IgD-negative memory B cell (primary cell): ENCODE results near the gene TAOK1. TPM values are rescaled to one million over a fixed set of nuclear protein-coding genes. Genes with fewer than 3 reads are reported as not detected.
"Not testable (repeated sequence)": the region's sequence is repeated elsewhere in the genome, so short reads cannot be mapped to it uniquely, and the experiment has no call there.

Experiments
- H3K27ac Mint-ChIP-seq, 3 donors: one replicate each; pipeline ENCODE4 v1.8.0; 2020 to 2022; ENCODE audit warnings: mild to moderate bottlenecking in 3 of 3, mixed read lengths in 3 of 3, moderate library complexity in 1 of 3
- H3K27me3 Mint-ChIP-seq: one replicate; pipeline ENCODE4 v1.8.0; 2021; ENCODE audit warnings: mixed read lengths
- H3K36me3 Mint-ChIP-seq: one replicate; pipeline ENCODE4 v1.8.0; 2020; ENCODE audit warnings: mild to moderate bottlenecking, mixed read lengths
- H3K4me1 Mint-ChIP-seq, 3 donors: one replicate each; pipeline ENCODE4 v1.8.0; 2020 to 2022; ENCODE audit warnings: mixed read lengths in 3 of 3, mild to moderate bottlenecking in 1 of 3
- H3K4me3 Mint-ChIP-seq, 4 donors: one replicate each; pipeline ENCODE4 v1.8.0; 2020 to 2022; ENCODE audit warnings: mild to moderate bottlenecking in 4 of 4, mixed read lengths in 4 of 4, moderate library complexity in 3 of 4
- H3K9me3 Mint-ChIP-seq, 3 donors: one replicate each; pipeline ENCODE4 v1.8.0; 2020 to 2021; ENCODE audit warnings: mixed read lengths in 3 of 3, mild to moderate bottlenecking in 1 of 3
- polyA plus RNA-seq: library from polyadenylated mRNA; unstranded; fragments of 300-500 nt; fragmentation: Illumina TruSeq; gene quantifications from one replicate; pipeline ENCODE4 v1.2.3, GENCODE V29; 2021

TAOK1 gene
- polyA plus RNA-seq, 1 donor from 2014 or later = 4.0 TPM

DNA sequence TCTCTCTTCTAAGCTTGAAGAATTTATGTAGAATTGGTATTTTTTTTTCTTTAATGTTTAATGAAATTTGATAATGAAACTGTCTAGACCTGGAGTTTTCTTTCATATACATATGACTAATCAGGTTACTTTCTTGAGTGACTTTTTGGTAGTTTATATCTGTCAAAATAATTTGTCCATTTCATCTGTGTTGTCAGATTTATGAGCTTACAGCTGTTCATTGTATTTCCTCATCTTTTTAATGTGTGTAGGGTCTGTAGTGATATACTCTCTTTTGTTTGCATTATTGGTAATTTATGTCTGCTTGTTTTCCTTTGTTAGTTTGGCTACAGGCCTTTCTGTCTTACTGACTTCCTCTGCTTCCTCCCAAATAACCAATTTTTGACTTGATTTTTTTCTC is 55.7 kb downstream of the TAOK1 start:
- H3K9me3 Mint-ChIP-seq = no peaks in the 10 kb centered on the region
- H3K27ac Mint-ChIP-seq = peak overlapping the region in 2 of 3 donors; percentile 6 to 21
- H3K27me3 Mint-ChIP-seq = no peaks in the 10 kb centered on the region
- peak overlapping the region in 1 of 4 donors; percentile 34 for H3K4me3 Mint-ChIP-seq
- peaks cover 41 to 47% (median 41%) of the 10 kb centered on the region in 3 donors for H3K4me1 Mint-ChIP-seq
- H3K36me3 Mint-ChIP-seq = peaks cover 9% of the 10 kb centered on the region

DNA sequence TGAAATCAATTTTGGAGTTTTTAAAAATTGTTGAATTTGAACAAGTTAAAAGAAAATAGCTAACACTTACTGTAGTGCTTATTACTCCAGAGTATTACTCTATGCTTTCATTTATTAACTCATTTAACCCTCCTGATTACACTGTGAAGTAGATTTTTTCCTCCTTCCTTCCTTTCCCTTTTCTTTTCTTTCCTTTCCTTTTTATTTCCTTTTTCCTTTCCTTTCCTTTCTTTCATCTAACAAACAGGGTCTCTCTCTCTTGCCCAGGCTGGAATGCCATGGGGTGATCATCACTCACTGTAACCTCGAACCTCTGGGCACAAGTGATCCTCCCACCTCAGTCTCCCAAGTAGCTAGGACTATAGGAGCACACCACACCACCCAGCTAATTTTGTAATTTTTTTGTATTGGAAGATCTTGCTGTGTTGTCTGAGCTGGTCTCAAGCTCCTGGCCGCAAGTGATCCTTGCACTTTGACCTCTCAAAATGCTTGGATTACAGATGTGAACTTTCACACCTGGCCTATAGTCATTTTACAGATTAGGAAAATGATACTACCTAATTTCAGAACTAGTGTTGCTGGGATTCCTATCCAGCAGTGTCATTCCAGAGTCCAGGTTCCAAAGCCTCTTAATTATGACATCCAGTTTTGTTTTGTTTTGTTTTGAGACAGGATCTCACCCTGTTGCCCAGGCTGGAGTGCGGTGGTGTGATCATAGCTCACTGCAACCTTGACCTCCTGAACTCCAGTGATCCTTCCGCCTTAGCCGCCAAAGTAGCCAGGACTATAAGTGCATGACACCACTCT is 59.9 kb downstream of the TAOK1 start:
- H3K4me3 Mint-ChIP-seq = no peak overlapping the region
- H3K27ac Mint-ChIP-seq = peak overlapping the region in 2 of 3 donors; percentile 2 to 41
- peaks cover 14% of the 10 kb centered on the region for H3K36me3 Mint-ChIP-seq
- no peaks in the 10 kb centered on the region for H3K9me3 Mint-ChIP-seq
- peaks cover 22 to 31% (median 28%) of the 10 kb centered on the region in 3 donors for H3K4me1 Mint-ChIP-seq
- no peaks in the 10 kb centered on the region for H3K27me3 Mint-ChIP-seq

DNA sequence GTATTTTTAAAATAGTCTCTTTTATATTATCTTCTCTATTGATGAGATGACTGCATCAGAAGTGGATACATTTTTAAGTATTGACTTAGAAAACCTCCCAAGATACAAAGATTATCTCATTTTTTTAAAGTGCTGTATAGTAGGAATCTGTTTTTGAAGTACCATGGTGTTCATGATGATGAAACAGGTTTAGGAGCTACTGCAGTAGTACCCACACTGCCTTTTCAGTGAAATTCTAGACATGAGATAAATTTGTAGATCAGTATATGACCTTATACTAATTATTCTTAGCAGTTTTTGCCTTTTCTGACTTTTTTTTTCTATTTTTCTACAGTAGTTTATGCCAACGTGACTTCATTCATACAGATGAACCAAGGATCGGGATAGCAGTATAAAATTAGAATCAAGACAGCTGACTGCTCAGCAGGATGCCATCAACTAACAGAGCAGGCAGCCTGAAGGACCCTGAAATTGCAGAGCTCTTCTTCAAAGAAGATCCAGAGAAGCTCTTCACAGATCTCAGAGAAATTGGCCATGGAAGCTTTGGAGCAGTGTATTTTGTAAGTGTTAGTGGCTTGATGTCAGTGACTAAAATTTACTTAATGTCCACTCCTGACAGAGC is 61.1 kb downstream of the TAOK1 start:
- no peak overlapping the region for H3K4me3 Mint-ChIP-seq
- no peaks in the 10 kb centered on the region for H3K27me3 Mint-ChIP-seq
- peaks cover 19 to 28% (median 25%) of the 10 kb centered on the region in 3 donors for H3K4me1 Mint-ChIP-seq
- no peaks in the 10 kb centered on the region for H3K9me3 Mint-ChIP-seq
- H3K36me3 Mint-ChIP-seq = peaks cover 14% of the 10 kb centered on the region
- H3K27ac Mint-ChIP-seq = no peak overlapping the region

DNA sequence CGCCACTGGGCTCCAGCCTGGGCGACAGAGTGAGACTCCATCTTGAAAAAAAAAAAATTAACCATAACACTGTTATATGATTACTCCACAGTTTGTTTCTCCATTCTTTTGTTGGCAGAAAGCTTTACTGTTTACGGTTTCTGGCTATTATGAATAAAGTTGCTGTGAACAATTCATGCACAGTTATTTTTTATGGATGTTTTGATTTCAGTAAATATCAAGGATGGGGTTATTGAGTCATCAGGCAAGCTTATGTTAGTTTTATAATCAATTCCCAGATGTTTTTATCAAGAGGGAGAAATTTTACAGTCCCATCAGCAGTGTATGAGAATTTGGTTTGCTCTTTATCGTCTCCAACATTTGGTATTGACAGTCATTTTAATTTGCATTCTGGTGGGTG is 67.9 kb downstream of the TAOK1 start:
- no peaks in the 10 kb centered on the region for H3K27me3 Mint-ChIP-seq
- no peaks in the 10 kb centered on the region for H3K9me3 Mint-ChIP-seq
- H3K36me3 Mint-ChIP-seq = peaks cover 4% of the 10 kb centered on the region
- H3K4me3 Mint-ChIP-seq = no peak overlapping the region
- no peak overlapping the region for H3K27ac Mint-ChIP-seq
- H3K4me1 Mint-ChIP-seq = peaks cover 8 to 32% (median 27%) of the 10 kb centered on the region in 3 donors

- Mint-ChIP-seq H3K27ac (peak overlapping the region in 2 of 3 donors; percentile 54 to 56), H3K9me3 (no peaks in the 10 kb centered on the region), H3K36me3 (peaks cover 5% of the 10 kb centered on the region), H3K27me3 (no peaks in the 10 kb centered on the region), H3K4me3 (no peak overlapping the region), H3K4me1 (peaks cover 3 to 22% (median 18%) of the 10 kb centered on the region in 3 donors)
These were observed 71.5 kb downstream of the TAOK1 start for GRCh38 chr17:29461483-29462206.

- Mint-ChIP-seq H3K4me3 (no peak overlapping the region), H3K4me1 (peaks cover 0 to 6% (median 2%) of the 10 kb centered on the region in 3 donors), H3K27ac (no peak overlapping the region), H3K9me3 (no peaks in the 10 kb centered on the region), H3K36me3 (peaks cover 12% of the 10 kb centered on the region), H3K27me3 (no peaks in the 10 kb centered on the region)
These were observed 79.1 kb downstream of the TAOK1 start for GRCh38 chr17:29469276-29469675.

DNA sequence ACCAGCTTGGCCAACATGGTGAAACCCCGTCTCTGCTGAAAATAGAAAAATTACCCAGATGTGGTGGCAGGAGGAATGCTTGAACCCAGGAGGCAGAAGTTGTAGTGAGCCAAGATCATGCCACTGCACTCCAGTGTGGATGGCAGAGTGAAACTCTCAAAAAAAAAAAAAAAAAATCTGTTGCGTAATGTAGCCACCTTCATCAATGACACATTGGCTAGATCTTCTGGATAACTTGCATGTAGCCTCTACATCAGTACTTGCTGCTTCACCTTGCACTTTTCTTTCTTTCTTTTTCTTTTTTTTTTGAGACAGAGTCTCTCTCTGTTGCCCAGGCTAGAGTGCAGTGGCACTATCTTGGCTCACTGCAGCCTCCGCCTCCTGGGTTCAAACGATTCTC is 83.3 kb downstream of the TAOK1 start:
- not testable (repeated sequence) for H3K36me3 Mint-ChIP-seq, H3K27ac Mint-ChIP-seq, H3K27me3 Mint-ChIP-seq, H3K9me3 Mint-ChIP-seq, H3K4me3 Mint-ChIP-seq, H3K4me1 Mint-ChIP-seq

- Mint-ChIP-seq H3K27ac (no peak overlapping the region), H3K36me3 (peaks cover 9% of the 10 kb centered on the region), H3K4me3 (no peak overlapping the region), H3K27me3 (no peaks in the 10 kb centered on the region), H3K9me3 (no peaks in the 10 kb centered on the region), H3K4me1 (peaks cover 0 to 6% (median 2%) of the 10 kb centered on the region in 3 donors)
These were observed 84.1 kb downstream of the TAOK1 start for GRCh38 chr17:29474297-29474696.

DNA sequence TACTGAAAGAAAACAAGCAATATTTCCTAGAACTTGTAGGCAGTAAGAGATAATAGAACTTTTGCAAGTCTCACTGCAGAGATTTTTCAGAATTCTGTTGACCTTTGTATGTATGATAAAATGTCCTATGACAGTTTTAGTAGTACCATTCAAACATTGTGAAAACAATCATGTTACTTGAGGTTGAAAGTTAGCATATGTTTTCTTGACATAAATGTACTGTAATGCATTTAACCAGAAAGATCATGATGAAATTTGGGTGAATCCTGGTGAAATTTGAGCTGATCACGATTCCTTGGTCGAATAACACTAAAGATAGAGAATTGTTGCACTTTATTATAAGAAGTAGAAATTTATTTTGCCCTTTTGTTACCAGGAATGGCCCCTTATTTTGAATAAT is 85.7 kb downstream of the TAOK1 start:
- Mint-ChIP-seq H3K9me3 (no peaks in the 10 kb centered on the region), H3K27ac (no peak overlapping the region), H3K4me1 (peaks cover 0 to 6% (median 2%) of the 10 kb centered on the region in 3 donors), H3K36me3 (peaks cover 9% of the 10 kb centered on the region), H3K4me3 (no peak overlapping the region), H3K27me3 (no peaks in the 10 kb centered on the region)

- not testable (repeated sequence) for H3K27ac Mint-ChIP-seq, H3K9me3 Mint-ChIP-seq, H3K4me3 Mint-ChIP-seq
These were observed 90.2 kb downstream of the TAOK1 start for GRCh38 chr17:29480249-29480928.

DNA sequence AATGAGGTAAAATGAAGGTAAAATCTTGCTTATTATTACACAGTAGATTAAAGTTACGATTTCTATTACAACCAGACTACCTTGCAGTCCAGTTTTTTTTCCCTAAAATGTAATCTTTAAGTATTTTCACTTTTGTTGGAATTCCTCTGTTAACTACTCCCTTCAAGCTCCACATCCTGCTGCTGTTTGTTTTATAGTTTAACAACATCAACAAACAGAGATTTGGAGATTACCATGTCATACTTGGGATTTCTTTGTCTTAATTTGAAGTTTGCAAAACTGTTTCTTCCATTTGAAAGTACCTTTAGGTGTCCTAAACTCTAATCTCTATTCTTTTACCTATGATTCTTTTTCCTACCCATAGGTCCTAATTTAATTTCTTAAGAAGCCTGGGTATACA is 93.3 kb downstream of the TAOK1 start:
- peaks cover 2% of the 10 kb centered on the region for H3K36me3 Mint-ChIP-seq
- no peaks in the 10 kb centered on the region for H3K4me1 Mint-ChIP-seq
- no peak overlapping the region for H3K4me3 Mint-ChIP-seq
- no peak overlapping the region for H3K27ac Mint-ChIP-seq
- H3K9me3 Mint-ChIP-seq = no peaks in the 10 kb centered on the region
- no peaks in the 10 kb centered on the region for H3K27me3 Mint-ChIP-seq

More at GRCh38 chr17:29480249-29480928, 90.2 kb downstream of the TAOK1 start:
- not testable (repeated sequence) for H3K36me3 Mint-ChIP-seq, H3K27me3 Mint-ChIP-seq, H3K4me1 Mint-ChIP-seq

GRCh38 chr17:29495011-29495410 is 104.8 kb downstream of the TAOK1 start:
- Mint-ChIP-seq H3K27me3 (no peaks in the 10 kb centered on the region), H3K9me3 (no peaks in the 10 kb centered on the region), H3K4me1 (peaks cover 0 to 2% (median 0%) of the 10 kb centered on the region in 3 donors), H3K4me3 (no peak overlapping the region), H3K27ac (no peak overlapping the region), H3K36me3 (peaks cover 6% of the 10 kb centered on the region)

GRCh38 chr17:29504711-29505110 is 114.5 kb downstream of the TAOK1 start:
- Mint-ChIP-seq H3K4me1 (peaks cover 1 to 4% (median 3%) of the 10 kb centered on the region in 3 donors), H3K36me3 (peaks cover 5% of the 10 kb centered on the region), H3K27ac (no peak overlapping the region), H3K4me3 (no peak overlapping the region), H3K27me3 (no peaks in the 10 kb centered on the region), H3K9me3 (no peaks in the 10 kb centered on the region)

DNA sequence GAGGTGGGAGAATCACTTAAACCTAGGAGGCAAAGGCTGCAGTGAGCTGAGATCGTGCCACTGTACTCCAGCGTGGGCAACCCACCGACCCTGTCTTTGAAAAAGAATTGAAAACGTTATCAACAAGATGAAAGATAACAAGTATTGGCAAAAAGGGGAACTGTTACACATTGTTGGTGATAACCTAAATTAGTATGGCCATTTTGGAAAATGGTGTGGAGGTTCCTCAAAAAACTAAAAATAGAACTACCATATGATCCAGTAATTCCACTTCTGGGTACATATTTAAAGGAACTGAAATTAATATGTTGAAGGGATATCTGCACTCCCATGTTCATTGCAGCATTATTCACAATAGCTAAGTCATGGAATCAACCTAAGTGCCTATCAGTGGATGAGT is 115.7 kb downstream of the TAOK1 start:
- H3K4me1 Mint-ChIP-seq = peaks cover 1 to 4% (median 3%) of the 10 kb centered on the region in 3 donors
- H3K4me3 Mint-ChIP-seq = no peak overlapping the region
- no peak overlapping the region for H3K27ac Mint-ChIP-seq
- peaks cover 6% of the 10 kb centered on the region for H3K36me3 Mint-ChIP-seq
- no peaks in the 10 kb centered on the region for H3K9me3 Mint-ChIP-seq
- H3K27me3 Mint-ChIP-seq = no peaks in the 10 kb centered on the region

DNA sequence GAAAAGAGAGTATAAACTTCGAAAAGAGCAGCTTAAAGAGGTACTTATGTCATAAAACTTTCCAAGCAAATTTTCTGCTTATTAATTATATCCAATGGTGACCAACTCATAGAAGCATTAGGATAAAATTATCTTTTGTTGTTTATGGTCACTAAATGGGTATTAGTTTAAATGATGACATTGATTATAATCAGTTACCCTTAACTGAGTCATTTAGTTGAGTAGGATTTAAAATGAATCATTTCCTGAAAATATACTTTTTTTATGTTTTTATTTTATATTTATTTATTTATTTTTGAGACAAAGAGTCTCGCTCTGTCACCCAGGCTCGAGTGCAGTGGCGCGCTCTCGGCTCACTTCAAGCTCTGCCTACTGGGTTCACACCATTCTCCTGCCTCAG is 120.8 kb downstream of the TAOK1 start:
- Mint-ChIP-seq H3K27ac (peak overlapping the region in 1 of 3 donors; percentile 53), H3K9me3 (no peaks in the 10 kb centered on the region), H3K36me3 (peaks cover 7% of the 10 kb centered on the region), H3K27me3 (no peaks in the 10 kb centered on the region), H3K4me3 (no peak overlapping the region), H3K4me1 (peaks cover 1 to 3% (median 3%) of the 10 kb centered on the region in 3 donors)
